NOMO-1 treated with dmso at 0.1 percent for 144 hours (cell line): ENCODE results near the gene CDH1.
A peak's percentile ranks its signal among the peaks of the same experiment; 100 is the strongest.

Experiments used
- DNase-seq: peaks from one replicate; lab custom pipeline; 2025; ENCODE audit not compliant: unreplicated experiment; lab: John Stamatoyannopoulos, UW

CDH1 gene

DNA sequence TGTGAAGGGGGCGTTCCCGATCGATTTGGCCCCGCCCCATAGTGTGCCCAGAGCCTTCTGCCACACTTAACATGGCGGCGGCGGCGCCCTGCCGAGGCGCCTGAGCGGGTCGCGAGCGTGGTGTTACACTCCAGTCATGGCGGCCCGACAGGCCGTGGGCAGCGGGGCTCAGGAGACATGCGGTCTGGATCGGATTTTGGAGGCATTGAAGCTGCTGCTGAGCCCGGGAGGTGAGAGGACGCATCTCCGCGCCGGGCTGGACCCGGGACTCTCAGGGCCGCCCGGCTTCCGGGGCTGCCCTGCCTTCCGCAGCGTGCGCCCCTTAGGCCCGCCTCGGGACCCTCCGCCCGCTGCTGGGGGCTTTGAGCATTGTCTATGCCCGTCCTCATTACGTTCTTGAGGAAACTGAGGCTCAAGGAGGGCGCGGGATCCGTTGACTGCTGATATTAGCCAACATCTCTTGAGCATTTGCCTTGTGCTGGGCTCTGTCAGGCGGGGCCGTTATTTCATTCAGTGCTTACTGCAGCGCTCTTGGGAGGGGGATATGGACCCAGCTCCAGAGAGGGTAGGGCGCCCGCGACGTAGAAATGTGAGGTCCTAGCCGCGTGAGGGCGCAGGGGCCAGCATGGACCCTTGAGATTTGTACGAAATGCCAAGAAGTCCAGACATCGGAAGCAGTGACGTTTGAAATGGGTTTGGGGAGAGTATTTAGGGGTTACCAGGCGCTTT lies 106.6 kb downstream of the CDH1 start, which contains the start of gene TANGO6:
TSS of gene TANGO6 (plus strand) at position 50 of the 729 bp plus-strand sequence. CDS start at position 137, 87 bp downstream.
- DNase-seq, result peak; percentile 71

DNA sequence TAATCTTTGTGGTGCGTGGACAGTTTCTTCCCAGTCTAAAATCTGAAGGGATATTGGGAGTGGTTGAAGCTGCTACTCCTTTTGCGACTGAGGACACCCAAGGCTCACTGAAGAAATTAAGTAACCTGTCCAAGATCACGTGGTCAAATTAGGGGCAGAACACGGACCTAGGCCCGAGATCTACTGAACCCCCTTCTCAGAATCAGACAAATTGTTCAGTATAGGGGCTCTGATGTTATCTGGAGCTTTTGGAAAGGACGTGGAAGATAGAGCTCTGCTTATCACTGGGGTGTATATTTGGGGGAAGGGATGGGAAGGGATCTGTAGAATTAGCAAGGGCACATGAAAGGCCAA lies 107.1 kb downstream of the CDH1 start:
- DNase-seq, result no peak

DNA sequence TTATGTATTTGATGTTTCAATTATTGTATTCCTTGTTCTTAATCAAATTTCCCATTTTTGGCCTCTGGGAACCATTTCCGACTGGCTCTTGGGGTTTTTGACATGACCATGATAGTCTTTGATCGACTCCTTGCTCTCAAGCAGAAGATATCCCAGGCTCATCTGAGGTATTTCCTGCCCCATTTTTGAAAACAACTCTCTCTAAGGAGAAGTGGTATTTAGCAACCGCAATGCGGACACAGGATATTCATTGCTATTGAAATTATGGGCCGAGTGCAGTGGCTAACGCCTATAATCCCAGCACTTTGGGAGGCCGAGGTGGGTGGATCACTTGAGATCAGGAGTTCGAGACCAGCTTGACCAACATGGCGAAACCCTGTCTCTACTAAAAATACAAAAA lies 111.7 kb downstream of the CDH1 start:
- DNase-seq, result no peak

DNA sequence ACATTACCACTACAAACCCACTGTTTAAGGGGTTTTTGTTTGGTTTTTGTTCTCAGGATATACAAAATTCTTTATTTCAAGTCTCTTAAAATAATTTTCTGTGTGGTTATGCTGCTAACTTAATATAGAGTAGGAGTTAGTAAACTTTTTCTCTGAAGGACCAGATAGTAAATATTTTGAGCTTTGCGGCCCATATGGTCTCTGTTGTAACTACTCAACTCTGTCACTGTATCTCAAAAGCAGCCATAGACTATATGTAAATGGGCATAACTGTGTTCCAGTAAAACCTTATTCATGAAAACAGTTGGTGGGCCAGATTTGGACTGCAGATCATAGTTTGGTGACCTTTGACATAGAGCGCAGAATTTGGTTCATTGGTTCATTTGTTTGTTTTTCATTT lies 113.4 kb downstream of the CDH1 start:
- DNase-seq, result no peak

DNA sequence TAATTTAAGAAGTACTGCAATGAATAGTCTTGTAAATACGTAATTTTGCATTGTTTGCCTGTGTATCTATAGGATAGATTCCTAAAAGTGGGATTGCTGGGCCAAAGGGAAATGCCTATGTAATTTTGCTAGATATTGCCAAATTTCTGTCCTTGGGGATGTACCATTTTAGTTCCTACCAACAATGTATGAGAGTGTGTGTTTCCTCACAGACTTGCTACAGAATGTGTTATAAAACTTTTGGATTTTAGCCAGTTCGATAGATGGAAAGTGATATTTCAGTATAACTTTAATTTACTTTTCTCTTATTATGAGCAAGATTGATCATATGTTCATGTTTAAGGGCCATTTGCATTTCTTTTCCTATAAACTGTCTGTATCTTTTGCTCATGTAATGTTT lies 114.5 kb downstream of the CDH1 start:
- DNase-seq, result no peak

DNA sequence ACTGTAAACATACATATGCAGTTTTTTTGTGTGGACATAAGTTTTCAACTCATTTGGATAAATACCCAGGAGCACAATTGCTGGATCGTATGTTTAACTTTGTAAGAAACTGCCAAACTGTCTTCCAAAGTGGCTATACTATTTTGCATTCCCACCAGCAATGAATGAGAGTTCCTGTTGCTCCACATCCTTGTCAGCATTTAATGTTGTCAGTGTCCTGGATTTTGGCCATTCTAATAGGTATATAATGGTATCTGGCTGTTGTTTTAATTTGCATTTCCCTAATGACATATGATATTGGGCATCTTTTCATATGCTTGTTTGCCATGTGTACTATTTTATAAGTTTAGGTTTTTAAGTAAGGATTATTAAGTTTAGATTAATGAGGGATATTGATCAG lies 120.4 kb downstream of the CDH1 start:
- DNase-seq, result no peak

DNA sequence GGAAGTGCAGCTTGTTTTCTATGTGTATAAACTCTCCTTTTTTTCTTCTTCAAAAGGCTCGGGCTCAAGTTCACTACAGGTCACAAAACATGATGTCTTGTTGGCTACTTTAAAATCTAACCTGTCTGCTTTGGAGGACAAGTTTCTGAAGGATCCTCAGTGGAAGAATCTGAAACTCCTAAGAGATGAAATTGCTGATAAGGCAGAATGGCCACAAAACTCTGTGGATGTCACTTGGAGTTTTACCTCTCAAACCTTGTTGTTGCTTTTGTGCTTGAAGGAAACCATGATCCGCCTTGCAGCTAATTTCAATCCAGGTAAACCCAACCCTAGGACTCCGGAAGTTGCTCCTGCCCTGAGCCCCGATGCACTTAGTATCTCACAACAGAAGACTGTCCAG lies 122.7 kb downstream of the CDH1 start:
- no peak for DNase-seq

DNA sequence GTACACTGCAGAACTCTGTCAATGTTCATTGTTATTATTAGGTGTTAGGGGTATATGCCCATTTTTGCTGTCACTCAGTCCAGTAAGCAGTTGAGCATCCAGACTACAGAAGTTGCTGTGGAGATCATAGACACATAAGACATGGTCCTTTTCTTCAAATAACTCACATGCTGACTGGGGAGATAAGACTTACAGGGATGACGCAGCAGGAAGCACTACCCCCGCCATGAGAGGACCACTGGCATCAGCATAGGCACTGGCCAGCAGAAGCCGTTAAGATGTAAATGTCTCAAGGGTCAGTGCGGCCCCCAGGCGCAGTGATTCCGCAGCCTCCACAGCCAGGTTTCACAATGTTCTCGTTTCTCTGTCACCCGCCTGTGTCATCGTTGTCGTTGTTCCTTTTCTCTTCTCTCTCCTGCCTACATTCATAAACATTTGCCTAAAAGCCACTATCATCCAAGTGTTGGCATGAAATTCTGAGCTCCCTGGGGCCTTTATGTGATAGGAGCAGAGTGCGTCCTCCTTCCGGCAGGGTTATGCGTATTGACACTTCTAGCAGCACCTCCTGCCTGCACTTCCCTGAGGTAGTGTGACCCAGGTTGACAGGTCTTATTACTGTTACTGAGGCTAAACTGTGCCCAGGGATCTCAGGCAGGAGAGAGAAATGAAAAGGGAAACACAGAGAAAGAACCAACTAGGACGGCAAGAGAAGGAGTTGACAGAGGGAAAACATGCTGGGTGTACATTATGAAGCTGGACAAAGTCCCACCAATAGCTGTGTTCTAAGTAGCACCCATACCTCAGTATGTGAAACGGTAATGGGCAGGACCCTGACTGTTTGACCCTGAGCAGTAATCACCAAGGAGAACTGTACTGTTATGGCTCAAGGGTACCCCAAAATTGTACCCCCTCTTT lies 124.1 kb downstream of the CDH1 start:
- DNase-seq, result no peak

DNA sequence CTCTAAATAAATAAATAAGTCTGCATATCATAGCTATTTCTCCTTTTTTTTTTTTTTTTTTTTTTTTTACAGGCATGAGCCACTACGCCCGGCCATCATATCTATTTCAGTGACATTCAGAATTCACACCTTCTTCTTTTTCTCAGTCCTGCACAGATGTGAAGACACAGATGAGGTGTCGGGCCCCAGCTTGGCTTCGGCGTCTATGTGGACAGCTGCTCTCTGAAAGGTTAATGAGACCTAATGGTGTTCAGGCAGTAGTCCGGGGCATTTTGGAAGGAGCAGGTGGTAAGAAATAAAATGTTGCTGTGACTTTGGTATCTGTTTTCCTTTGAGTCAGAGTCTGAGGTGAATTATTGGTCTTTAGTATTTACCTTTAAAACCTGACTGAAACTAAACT lies 129.8 kb downstream of the CDH1 start:
- DNase-seq, result no peak

DNA sequence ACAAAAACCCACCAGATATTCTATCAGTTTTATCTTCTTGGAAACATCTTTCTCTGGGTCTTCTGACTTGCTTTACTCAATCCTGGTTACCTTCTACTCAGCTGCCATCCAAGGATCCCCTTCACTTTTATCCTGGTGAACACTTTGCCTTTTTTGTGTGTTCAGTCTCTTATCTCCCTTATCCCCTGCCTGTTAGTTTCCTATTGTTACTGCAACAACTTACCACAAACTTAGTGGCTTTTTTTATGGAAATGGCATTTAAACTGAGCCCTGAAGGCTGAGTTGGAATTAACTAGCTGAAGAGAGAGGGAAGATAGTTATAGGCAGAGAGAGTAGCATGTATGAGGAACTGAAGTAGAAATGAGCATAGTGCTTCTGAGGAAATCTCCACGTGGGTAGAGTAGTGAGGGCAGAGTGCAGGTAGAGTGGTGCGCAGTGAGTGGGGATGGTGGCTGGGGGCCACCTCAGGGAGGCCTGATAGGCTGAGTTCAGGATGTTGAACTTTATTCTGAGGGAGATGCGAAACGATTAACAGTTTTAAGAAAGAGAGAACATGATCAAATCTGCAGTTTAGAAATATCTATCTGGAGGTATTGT lies 132.5 kb downstream of the CDH1 start:
- no peak for DNase-seq

DNA sequence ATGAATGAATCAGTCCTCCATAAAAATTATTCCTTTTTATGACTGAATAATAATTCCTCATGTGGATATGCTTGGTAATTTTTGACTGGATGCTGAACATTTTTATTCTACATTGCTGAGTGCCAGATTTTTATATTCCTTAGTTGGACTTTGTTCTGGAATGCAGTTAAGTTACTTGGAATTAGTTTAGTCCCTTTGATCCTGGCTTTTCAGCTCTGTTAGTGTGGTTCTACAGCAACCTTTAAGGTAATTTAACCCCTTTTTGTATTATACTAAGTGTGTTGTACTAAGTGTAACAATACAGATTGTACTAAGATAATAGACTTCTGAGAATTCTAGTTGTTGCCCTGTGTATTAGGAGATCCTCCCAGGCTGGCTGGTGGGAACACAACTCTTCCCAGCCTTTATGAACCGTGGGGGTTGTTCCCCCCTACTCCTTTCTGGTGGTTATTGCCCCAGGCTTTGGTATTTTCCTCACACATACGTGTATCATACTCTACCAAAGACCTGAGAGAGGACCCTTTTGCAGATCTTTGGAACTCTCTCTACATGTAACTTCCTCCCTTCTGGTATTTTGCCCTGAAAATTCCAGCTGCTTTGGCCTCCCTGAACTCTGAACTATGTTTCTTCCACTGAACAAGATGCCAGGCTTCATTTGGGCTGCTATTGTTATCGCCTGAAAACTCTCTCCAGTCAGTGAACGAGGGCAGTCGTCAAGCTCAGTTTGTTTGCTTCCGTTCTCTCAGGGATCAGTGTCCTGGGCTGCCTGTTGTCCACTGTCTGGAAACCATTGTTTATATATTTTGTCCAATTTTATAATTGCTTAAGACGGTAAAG lies 136.8 kb downstream of the CDH1 start:
- no peak for DNase-seq

DNA sequence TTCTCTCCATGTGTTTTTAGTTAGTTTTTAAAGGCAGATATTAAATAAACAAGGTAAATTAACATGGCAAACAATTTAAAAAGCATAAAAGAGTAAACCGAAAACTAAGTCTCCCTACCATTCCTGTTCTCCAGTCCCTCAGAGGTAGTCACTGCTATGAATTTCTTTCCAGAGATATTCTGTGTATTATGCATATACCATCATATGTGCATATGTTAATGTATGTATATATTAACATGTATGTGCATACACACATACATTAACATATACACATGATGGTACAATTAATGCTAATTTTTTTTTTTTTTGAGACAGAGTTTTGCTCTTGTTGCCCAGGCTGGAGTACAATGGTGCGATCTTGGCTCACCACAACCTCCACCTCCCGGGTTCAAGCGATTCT lies 138.8 kb downstream of the CDH1 start:
- DNase-seq, result no peak

DNA sequence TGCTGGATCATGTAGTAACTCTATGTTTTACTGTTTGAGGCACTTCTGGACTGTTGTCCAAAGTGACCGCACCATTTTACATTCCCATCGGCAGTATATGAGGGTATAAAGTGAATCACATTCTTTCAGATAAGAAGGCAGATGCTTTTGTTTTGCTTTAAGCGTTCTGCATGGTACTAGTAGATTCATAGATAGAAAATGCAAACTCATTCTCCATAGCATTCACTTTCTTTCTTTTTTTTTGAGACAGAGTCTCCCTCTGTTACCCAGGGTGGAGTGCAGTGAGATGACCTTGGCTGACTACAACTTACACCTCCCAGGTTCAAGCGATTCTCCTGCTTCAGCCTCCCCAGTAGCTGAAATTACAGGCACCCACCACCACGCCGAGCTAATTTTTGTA lies 146.6 kb downstream of the CDH1 start:
- DNase-seq, result no peak

DNA sequence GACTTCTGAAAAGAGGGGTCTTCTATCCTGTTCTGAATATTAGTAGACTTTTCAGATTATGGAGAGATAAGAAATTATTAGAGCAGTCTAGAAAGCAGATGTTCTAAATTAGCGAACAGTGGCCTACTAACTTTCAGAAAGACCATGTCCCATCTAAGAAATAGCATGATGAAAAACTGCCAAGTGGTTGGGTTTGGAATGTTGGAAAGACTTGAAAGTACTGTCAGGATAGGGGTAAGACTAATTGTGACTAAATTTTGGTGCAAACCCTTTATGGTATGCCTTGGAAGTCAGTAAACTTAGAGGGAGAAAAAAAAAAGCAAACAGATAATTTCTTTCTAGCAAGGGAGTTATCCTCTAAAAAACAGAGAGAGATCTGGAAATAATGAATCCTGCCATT lies 147.3 kb downstream of the CDH1 start:
- no peak for DNase-seq
